ENCODE measurements around the gene BANF1.

DNA sequence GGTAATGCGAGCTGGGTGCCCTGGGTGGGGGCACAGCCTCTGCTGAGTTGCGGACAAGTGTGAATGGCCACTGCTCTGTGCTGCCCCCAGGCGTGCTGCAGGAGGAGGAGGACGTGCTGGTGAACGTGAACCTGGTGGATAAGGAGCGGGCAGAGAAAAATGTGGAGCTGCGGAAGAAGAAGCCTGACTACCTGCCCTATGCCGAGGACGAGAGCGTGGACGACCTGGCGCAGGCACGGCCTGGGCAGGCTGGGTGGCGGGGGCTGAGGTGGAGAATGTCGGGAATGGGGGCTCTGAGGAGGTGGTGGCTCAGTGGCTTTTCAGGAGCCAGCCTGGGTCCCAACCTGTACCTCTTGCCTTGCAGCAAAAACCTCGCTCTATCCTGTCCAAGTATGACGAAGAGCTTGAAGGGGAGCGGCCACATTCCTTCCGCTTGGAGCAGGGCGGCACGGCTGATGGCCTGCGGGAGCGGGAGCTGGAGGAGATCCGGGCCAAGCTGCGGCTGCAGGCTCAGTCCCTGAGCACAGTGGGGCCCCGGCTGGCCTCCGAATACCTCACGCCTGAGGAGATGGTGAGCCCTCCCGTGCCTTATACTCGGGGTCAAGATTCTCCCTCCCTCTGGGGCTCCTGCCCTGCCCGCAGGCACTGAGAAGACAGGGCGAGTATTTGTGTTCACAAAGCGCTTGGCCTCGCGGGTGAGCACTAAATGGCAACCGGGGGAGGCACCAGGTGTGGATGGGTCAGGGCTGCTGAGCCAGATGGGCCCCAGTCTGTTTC is 36.1 kb upstream of the BANF1 start:
- TF ChIP-seq, protein P1, sequence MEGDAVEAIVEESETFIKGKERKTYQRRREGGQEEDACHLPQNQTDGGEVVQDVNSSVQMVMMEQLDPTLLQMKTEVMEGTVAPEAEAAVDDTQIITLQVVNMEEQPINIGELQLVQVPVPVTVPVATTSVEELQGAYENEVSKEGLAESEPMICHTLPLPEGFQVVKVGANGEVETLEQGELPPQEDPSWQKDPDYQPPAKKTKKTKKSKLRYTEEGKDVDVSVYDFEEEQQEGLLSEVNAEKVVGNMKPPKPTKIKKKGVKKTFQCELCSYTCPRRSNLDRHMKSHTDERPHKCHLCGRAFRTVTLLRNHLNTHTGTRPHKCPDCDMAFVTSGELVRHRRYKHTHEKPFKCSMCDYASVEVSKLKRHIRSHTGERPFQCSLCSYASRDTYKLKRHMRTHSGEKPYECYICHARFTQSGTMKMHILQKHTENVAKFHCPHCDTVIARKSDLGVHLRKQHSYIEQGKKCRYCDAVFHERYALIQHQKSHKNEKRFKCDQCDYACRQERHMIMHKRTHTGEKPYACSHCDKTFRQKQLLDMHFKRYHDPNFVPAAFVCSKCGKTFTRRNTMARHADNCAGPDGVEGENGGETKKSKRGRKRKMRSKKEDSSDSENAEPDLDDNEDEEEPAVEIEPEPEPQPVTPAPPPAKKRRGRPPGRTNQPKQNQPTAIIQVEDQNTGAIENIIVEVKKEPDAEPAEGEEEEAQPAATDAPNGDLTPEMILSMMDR (IDR thresholded peaks at IDR 0.05; ENCODE audit: borderline replicate concordance, extremely low read depth, low read length, poor library complexity, severe bottlenecking) = no peak
- TF ChIP-seq EZH2 (IDR thresholded peaks at IDR 0.05; ENCODE audit: borderline replicate concordance, low read depth, low read length, severe bottlenecking) = no peak
